Measurements from ENCODE around the gene GNG11. TPM values are rescaled to one million over a fixed set of nuclear protein-coding genes. Genes with fewer than 3 reads are reported as not detected.

GNG11 gene
- total RNA-seq, 2 donors from 2014 or later, result 1.3 to 3.1 TPM

DNA sequence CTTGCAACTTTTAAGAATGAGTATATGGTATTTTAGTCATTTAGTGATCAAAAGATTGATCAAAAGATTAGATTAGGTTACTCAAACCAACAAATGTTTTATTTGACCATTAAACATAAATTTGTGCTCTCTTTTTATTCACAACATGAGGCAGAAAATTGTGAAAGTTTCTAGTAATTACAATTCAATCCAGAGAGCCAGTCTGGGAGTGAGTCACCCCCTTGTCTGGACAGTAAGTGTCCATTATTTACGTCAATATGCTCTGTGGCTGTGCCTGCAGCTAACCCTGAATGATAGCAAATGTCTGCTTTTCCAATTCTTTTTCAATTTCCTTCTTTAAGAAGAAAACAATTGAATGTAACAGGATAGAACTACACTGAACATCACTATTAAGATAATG, 27.9 kb downstream of the GNG11 start:
- no peak for DNase-seq
- no peaks in the 10 kb centered on the region for H3K4me1 ChIP-seq (ENCODE audit: control insufficient read depth, insufficient read depth, low read length)
- Mint-ChIP-seq H3K9me3 (no peaks in the 10 kb centered on the region), H3K27ac (no peak overlapping the region), H3K4me3 (no peak overlapping the region), H3K27me3 (ENCODE audit: insufficient read depth) (no peaks in the 10 kb centered on the region), H3K36me3 (ENCODE audit: low read depth) (no peaks in the 10 kb centered on the region), H3K4me1 (no peaks in the 10 kb centered on the region)
- no peaks in the 10 kb centered on the region for H3K9me3 ChIP-seq (ENCODE audit: control insufficient read depth, low read length)
- H3K9ac ChIP-seq (ENCODE audit: extremely low read depth, low read length, poor library complexity, severe bottlenecking), result no peak overlapping the region
- WGBS, 2 experiments (ENCODE audit: insufficient coverage in 1 of 2, insufficient read length in 1 of 2), result 86 to 92% methylated on average over 1 of the region's 1 CpG
- H3K27me3 ChIP-seq (ENCODE audit: control insufficient read depth, insufficient read depth, low read length, poor library complexity, severe bottlenecking), result no peaks in the 10 kb centered on the region
- no peak overlapping the region for H3K27ac ChIP-seq (ENCODE audit: low read depth, low read length)
- no peaks in the 10 kb centered on the region for H3K36me3 ChIP-seq (ENCODE audit: control insufficient read depth, insufficient read depth, low read length)
- TF ChIP-seq, protein P1, sequence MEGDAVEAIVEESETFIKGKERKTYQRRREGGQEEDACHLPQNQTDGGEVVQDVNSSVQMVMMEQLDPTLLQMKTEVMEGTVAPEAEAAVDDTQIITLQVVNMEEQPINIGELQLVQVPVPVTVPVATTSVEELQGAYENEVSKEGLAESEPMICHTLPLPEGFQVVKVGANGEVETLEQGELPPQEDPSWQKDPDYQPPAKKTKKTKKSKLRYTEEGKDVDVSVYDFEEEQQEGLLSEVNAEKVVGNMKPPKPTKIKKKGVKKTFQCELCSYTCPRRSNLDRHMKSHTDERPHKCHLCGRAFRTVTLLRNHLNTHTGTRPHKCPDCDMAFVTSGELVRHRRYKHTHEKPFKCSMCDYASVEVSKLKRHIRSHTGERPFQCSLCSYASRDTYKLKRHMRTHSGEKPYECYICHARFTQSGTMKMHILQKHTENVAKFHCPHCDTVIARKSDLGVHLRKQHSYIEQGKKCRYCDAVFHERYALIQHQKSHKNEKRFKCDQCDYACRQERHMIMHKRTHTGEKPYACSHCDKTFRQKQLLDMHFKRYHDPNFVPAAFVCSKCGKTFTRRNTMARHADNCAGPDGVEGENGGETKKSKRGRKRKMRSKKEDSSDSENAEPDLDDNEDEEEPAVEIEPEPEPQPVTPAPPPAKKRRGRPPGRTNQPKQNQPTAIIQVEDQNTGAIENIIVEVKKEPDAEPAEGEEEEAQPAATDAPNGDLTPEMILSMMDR (conservative IDR thresholded peaks at IDR 0.05), result no peak
- no peak overlapping the region for H3K4me3 ChIP-seq (ENCODE audit: low read length)

DNA sequence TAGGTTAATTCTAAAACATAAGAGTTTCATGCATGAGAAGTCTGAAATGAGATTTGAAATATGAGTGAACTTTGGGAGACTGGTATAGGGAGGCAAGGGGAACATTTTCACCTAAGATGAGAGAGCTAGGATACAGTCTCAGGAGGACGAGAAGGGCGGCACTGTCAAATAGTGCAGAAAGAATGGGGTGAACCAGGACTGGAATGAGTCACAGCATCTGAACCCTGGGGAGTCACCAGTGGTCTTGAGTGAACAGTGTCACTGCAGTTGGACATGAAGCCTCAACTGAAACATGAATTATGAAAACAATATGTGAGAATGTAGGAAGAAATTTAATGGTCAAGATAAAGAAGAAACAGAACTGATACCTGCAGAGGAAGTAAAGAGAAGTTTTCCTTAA, 33.8 kb downstream of the GNG11 start:
- TF ChIP-seq, protein P1 (conservative IDR thresholded peaks at IDR 0.05), result no peak
- no peaks in the 10 kb centered on the region for H3K27me3 ChIP-seq (ENCODE audit: control insufficient read depth, insufficient read depth, low read length, poor library complexity, severe bottlenecking)
- H3K9me3 ChIP-seq (ENCODE audit: control insufficient read depth, low read length), result no peaks in the 10 kb centered on the region
- H3K27ac ChIP-seq (ENCODE audit: low read depth, low read length), result no peak overlapping the region
- H3K4me3 ChIP-seq (ENCODE audit: low read length), result no peak overlapping the region
- no peaks in the 10 kb centered on the region for H3K27me3 Mint-ChIP-seq (ENCODE audit: insufficient read depth)
- H3K4me1 ChIP-seq (ENCODE audit: control insufficient read depth, insufficient read depth, low read length), result no peaks in the 10 kb centered on the region
- H3K27ac Mint-ChIP-seq, result no peak overlapping the region
- WGBS, 2 experiments (ENCODE audit: insufficient coverage in 1 of 2, insufficient read length in 1 of 2), result 88 to 100% methylated on average over 1 to 2 of the region's 2 CpGs
- H3K36me3 ChIP-seq (ENCODE audit: control insufficient read depth, insufficient read depth, low read length), result no peaks in the 10 kb centered on the region
- no peak overlapping the region for H3K9ac ChIP-seq (ENCODE audit: extremely low read depth, low read length, poor library complexity, severe bottlenecking)
- no peak overlapping the region for H3K4me3 Mint-ChIP-seq
- H3K4me1 Mint-ChIP-seq, result no peaks in the 10 kb centered on the region
- no peaks in the 10 kb centered on the region for H3K36me3 Mint-ChIP-seq (ENCODE audit: low read depth)
- DNase-seq, result no peak
- no peaks in the 10 kb centered on the region for H3K9me3 Mint-ChIP-seq

DNA sequence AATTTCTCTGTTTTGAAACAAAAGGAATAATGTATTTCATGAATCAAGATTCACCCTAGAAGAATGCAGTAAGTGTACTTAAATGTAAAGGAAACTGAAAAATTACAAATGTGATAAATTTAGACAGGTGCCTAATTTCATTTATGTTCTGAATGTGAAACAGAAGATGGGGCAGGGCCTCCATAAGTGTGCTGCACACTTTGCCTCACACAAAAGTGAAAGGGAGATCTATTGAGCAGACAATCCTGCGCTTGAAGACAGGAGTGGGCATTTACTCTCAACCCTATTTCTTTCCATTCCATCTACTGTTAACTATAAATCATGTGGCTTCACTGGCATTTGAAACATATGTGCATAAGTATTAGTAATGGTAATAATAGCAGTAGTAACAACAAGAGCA, 36.2 kb downstream of the GNG11 start:
- no peaks in the 10 kb centered on the region for H3K9me3 ChIP-seq (ENCODE audit: control insufficient read depth, low read length)
- Mint-ChIP-seq H3K9me3 (no peaks in the 10 kb centered on the region), H3K4me3 (no peak overlapping the region), H3K4me1 (no peaks in the 10 kb centered on the region), H3K27ac (no peak overlapping the region), H3K27me3 (ENCODE audit: insufficient read depth) (no peaks in the 10 kb centered on the region), H3K36me3 (ENCODE audit: low read depth) (no peaks in the 10 kb centered on the region)
- no peaks in the 10 kb centered on the region for H3K36me3 ChIP-seq (ENCODE audit: control insufficient read depth, insufficient read depth, low read length)
- WGBS, 2 experiments (ENCODE audit: insufficient coverage in 1 of 2, insufficient read length in 1 of 2), result 100% methylated on average over 1 of the region's 1 CpG; no CpG with 5 or more reads in 1 of the 2 experiments
- no peak overlapping the region for H3K27ac ChIP-seq (ENCODE audit: low read depth, low read length)
- H3K4me3 ChIP-seq (ENCODE audit: low read length), result no peak overlapping the region
- H3K9ac ChIP-seq (ENCODE audit: extremely low read depth, low read length, poor library complexity, severe bottlenecking), result no peak overlapping the region
- no peak for DNase-seq
- no peaks in the 10 kb centered on the region for H3K4me1 ChIP-seq (ENCODE audit: control insufficient read depth, insufficient read depth, low read length)
- no peaks in the 10 kb centered on the region for H3K27me3 ChIP-seq (ENCODE audit: control insufficient read depth, insufficient read depth, low read length, poor library complexity, severe bottlenecking)
- TF ChIP-seq, protein P1 (conservative IDR thresholded peaks at IDR 0.05), result no peak

Data from endodermal cell (in vitro differentiated cells).